DND-41 (cell line): ENCODE results near the gene ART4.

Source experiments
- ATAC-seq: fragments of 200-7000 bp; cut with Tn5 transposase; 3 replicates; pipeline ENCODE4 v1.9.1; 2021; ENCODE audit warnings: low read depth; ENCODE audit not compliant: insufficient read depth
- DNase-seq: peaks from one replicate; pipeline ENCODE4 v3.0.0-alpha.2; 2020
- H2AFZ ChIP-seq: 2 replicates; pipeline ENCODE4 v1.6.0; 2012; ENCODE audit warnings: low read depth, low read length
- H3K27ac ChIP-seq: 2 replicates; pipeline ENCODE4 v1.5.1; 2012; ENCODE audit warnings: low read length, inconsistent platforms
- H3K27me3 ChIP-seq: fragments of 200-600 bp; sonication (generic); 2 replicates; pipeline ENCODE4 v1.6.0; 2012; ENCODE audit warnings: low read length, mild to moderate bottlenecking, inconsistent platforms; ENCODE audit not compliant: insufficient read depth, poor library complexity
- H3K36me3 ChIP-seq: 2 replicates; pipeline ENCODE4 v1.5.1; 2012; ENCODE audit warnings: low read length, inconsistent platforms; ENCODE audit not compliant: insufficient read depth
- H3K4me1 ChIP-seq: 2 replicates; pipeline ENCODE4 v1.5.1; 2012; ENCODE audit warnings: mild to moderate bottlenecking, low read length; ENCODE audit not compliant: insufficient read depth
- H3K4me2 ChIP-seq: 2 replicates; pipeline ENCODE4 v1.6.0; 2012; ENCODE audit warnings: mild to moderate bottlenecking, moderate library complexity, low read length, inconsistent platforms; ENCODE audit not compliant: insufficient read depth
- H3K4me3 ChIP-seq, 2 experiments: fragments of 200-600 bp in 1 of 2; shearing (Covaris generic) in 1 of 2; 2 replicates each; pipeline ENCODE4 v1.5.1; 2012 to 2016; ENCODE audit warnings: inconsistent platforms in 2 of 2, low read length in 2 of 2, mild to moderate bottlenecking in 2 of 2, low read depth in 1 of 2, moderate library complexity in 1 of 2
- H3K79me2 ChIP-seq: 2 replicates; pipeline ENCODE4 v1.6.0; 2012; ENCODE audit warnings: low read length, inconsistent platforms; ENCODE audit not compliant: insufficient read depth
- H3K9ac ChIP-seq: 2 replicates; pipeline ENCODE4 v1.6.0; 2012; ENCODE audit warnings: low read depth, mild to moderate bottlenecking, inconsistent platforms, low read length, moderate library complexity
- H3K9me3 ChIP-seq: 2 replicates; pipeline ENCODE4 v1.5.1; 2012; ENCODE audit warnings: low read length, moderate library complexity, mild to moderate bottlenecking, inconsistent platforms; ENCODE audit not compliant: insufficient read depth, severe bottlenecking
- H4K20me1 ChIP-seq: 2 replicates; pipeline ENCODE4 v1.6.0; 2012; ENCODE audit warnings: low read length; ENCODE audit not compliant: insufficient read depth
- EZH2 ChIP-seq: IDR thresholded peaks from 3 replicates; pipeline ENCODE4 v1.6.1; 2012; ENCODE audit warnings: borderline replicate concordance, low read depth, mild to moderate bottlenecking, moderate library complexity, low read length, inconsistent platforms; ENCODE audit not compliant: severe bottlenecking
- TF ChIP-seq, protein P1 (sequence below): IDR thresholded peaks from 2 replicates; pipeline ENCODE4 v1.5.1; 2012; ENCODE audit warnings: borderline replicate concordance, low read length, moderate library complexity, mild to moderate bottlenecking; ENCODE audit not compliant: poor library complexity, severe bottlenecking; ENCODE audit errors: extremely low read depth

Gene ART4

DNA sequence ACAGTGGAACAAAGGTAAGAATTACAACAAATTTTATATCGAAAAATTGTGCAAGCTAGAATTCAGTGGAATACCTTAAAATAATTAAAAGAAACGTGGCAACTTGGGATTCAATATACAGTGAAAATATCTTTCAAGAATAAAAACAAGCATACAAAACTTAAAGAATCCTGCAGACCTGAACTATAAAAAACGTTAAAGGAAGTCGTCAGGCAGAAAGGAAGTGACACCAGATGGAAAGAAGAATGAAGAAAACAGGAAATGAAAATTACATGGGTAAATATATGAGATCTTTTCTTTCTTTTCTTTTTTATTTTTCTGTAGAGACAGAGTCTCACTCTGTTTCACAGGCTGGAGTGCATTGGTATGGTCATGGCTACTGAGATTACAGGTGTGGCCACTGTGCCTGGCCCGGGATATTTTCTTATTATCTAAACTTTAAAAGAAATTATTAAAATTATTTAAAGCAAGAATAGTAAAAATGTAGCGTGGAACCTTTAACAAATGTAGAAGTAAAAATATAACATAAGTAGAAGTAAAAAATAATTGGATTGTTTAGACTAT, 37.6 kb upstream of the ART4 start:
- Histone ChIP-seq H3K4me3 (no peak overlapping the region), H4K20me1 (no peaks in the 10 kb centered on the region), H3K79me2 (no peaks in the 10 kb centered on the region), H3K27ac (peak overlapping the region; percentile 64), H3K4me1 (peaks cover 53% of the 10 kb centered on the region), H2AFZ (peak overlapping the region; percentile 63; the same call in 1 of the 2 replicates), H3K4me2 (peak overlapping the region; percentile 40), H3K9ac (peak overlapping the region; percentile 4; the same call in 1 of the 2 replicates), H3K9me3 (no peaks in the 10 kb centered on the region), H3K36me3 (no peaks in the 10 kb centered on the region), H3K27me3 (no peaks in the 10 kb centered on the region)
- no peak for TF ChIP-seq EZH2
- TF ChIP-seq, protein P1, sequence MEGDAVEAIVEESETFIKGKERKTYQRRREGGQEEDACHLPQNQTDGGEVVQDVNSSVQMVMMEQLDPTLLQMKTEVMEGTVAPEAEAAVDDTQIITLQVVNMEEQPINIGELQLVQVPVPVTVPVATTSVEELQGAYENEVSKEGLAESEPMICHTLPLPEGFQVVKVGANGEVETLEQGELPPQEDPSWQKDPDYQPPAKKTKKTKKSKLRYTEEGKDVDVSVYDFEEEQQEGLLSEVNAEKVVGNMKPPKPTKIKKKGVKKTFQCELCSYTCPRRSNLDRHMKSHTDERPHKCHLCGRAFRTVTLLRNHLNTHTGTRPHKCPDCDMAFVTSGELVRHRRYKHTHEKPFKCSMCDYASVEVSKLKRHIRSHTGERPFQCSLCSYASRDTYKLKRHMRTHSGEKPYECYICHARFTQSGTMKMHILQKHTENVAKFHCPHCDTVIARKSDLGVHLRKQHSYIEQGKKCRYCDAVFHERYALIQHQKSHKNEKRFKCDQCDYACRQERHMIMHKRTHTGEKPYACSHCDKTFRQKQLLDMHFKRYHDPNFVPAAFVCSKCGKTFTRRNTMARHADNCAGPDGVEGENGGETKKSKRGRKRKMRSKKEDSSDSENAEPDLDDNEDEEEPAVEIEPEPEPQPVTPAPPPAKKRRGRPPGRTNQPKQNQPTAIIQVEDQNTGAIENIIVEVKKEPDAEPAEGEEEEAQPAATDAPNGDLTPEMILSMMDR: no peak
- ATAC-seq (no peak), DNase-seq (no peak)

DNA sequence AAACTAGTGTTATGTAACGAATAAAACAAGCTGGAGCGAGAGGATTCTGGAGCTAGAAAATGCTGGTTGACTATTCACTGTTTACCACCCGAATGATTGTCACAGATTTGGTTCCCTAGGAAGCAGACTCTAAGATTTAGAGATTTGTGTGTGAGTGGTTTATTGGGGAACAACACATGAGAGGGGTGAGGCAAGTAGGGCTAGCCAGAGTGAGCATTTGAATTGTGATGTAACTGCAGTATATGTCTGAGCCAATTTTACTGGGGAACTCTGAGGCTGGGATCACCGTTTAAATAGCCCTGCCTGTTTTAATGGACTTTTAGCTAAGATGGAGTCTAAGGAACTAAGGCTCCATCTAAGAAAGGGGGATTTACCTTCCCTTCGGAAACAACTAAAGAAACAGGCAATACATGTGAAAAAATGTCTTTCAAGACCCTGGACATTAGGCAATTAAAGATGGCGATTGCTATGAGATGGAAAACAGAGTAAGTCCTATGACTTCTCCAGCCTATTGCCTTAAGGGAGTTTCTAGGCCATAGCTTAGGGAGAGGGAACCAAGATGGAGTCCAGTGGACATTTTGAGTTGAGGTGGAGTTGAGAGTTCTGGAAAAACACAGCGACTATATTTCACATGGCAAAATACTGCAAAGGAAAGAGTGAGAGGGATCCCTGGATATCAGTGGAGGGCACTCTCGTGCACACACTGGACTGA, 36.1 kb upstream of the ART4 start:
- ATAC-seq (no peak), DNase-seq (no peak)
- Histone ChIP-seq H3K9me3 (no peaks in the 10 kb centered on the region), H3K27ac (no peak overlapping the region), H3K27me3 (no peaks in the 10 kb centered on the region), H3K36me3 (no peaks in the 10 kb centered on the region), H3K79me2 (no peaks in the 10 kb centered on the region), H3K9ac (no peak overlapping the region), H3K4me1 (peaks cover 38% of the 10 kb centered on the region), H3K4me2 (no peak overlapping the region), H3K4me3 (no peak overlapping the region), H4K20me1 (no peaks in the 10 kb centered on the region), H2AFZ (no peak overlapping the region)
- TF ChIP-seq EZH2: no peak
- TF ChIP-seq, protein P1: no peak

DNA sequence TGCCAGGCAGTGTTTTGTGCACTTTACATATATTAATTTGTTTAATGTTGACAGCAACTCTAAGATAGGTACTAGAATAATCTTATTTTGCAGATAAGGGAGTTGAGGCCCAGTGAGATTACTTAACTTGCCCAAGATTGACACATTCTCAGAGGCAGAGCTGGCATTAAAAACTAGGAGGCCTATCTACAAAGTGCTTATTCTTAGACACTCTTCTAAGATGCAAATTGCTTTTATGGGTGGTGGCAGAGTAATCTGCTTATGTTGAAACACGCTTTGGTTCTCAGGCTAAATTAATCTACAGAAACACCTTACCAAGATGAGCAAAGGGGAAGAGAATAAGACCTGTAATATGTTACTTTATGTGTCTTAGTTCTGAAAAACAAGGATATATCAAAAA, 35.2 kb upstream of the ART4 start:
- H2AFZ ChIP-seq: no peak overlapping the region
- no peaks in the 10 kb centered on the region for H3K27me3 ChIP-seq
- peaks cover 29% of the 10 kb centered on the region for H3K4me1 ChIP-seq
- H3K4me2 ChIP-seq: no peak overlapping the region
- H3K27ac ChIP-seq: no peak overlapping the region
- no peaks in the 10 kb centered on the region for H3K36me3 ChIP-seq
- no peaks in the 10 kb centered on the region for H3K9me3 ChIP-seq
- H4K20me1 ChIP-seq: no peaks in the 10 kb centered on the region
- no peak overlapping the region for H3K4me3 ChIP-seq
- ATAC-seq: no peak
- no peak overlapping the region for H3K9ac ChIP-seq
- no peak for DNase-seq
- H3K79me2 ChIP-seq: no peaks in the 10 kb centered on the region
- TF ChIP-seq, protein P1: no peak
- TF ChIP-seq EZH2: no peak
